Measurements from ENCODE around the gene PEX10.
A peak's percentile ranks its signal among the peaks of the same experiment; 100 is the strongest.
"Not testable (repeated sequence)": the region's sequence is repeated elsewhere in the genome, so short reads cannot be mapped to it uniquely, and the experiment has no call there.

PEX10 gene

GRCh38 chr1:2412395-2412772 is at the start of gene PEX10:
PEX10 (minus strand) TSS chr1:2412564; CDS start chr1:2412502, 62 bp downstream.
- DNase-seq (ENCODE audit: low read depth in 3 of 3, low spot score in 1 of 3): peak; percentile 96 to 99 (median 98)

- no peak for DNase-seq (ENCODE audit: low read depth in 3 of 3, low spot score in 1 of 3)
Observed at GRCh38 chr1:2460996-2461751, 48.8 kb upstream of the PEX10 start.

GRCh38 chr1:2460203-2460602 is 47.8 kb upstream of the PEX10 start:
- no peak for DNase-seq (ENCODE audit: low read depth in 3 of 3, low spot score in 1 of 3)

GRCh38 chr1:2459757-2460156 is 47.4 kb upstream of the PEX10 start:
- no peak for DNase-seq (ENCODE audit: low read depth in 3 of 3, low spot score in 1 of 3)

GRCh38 chr1:2459102-2459753 is 46.9 kb upstream of the PEX10 start:
- not testable (repeated sequence) for DNase-seq (ENCODE audit: low read depth in 3 of 3, low spot score in 1 of 3)

- no peak for DNase-seq (ENCODE audit: low read depth in 3 of 3, low spot score in 1 of 3)
Observed at GRCh38 chr1:2458687-2459086, 46.3 kb upstream of the PEX10 start.

- DNase-seq (ENCODE audit: low read depth in 3 of 3, low spot score in 1 of 3): no peak
Observed at GRCh38 chr1:2457444-2457843, 45.1 kb upstream of the PEX10 start.

- no peak for DNase-seq (ENCODE audit: low read depth in 3 of 3, low spot score in 1 of 3)
Observed at GRCh38 chr1:2455757-2456156, 43.4 kb upstream of the PEX10 start.

- no peak for DNase-seq (ENCODE audit: low read depth in 3 of 3, low spot score in 1 of 3)
Observed at GRCh38 chr1:2454227-2454626, 41.9 kb upstream of the PEX10 start.

- DNase-seq (ENCODE audit: low read depth in 3 of 3, low spot score in 1 of 3): no peak
Observed at GRCh38 chr1:2452932-2453315, 40.6 kb upstream of the PEX10 start.

- DNase-seq (ENCODE audit: low read depth in 3 of 3, low spot score in 1 of 3): no peak
Observed at GRCh38 chr1:2452201-2452931, 40.0 kb upstream of the PEX10 start.

- no peak for DNase-seq (ENCODE audit: low read depth in 3 of 3, low spot score in 1 of 3)
Observed at GRCh38 chr1:2451741-2452140, 39.4 kb upstream of the PEX10 start.

- DNase-seq (ENCODE audit: low read depth in 3 of 3, low spot score in 1 of 3): no peak
Observed at GRCh38 chr1:2449636-2450454, 37.5 kb upstream of the PEX10 start.

GRCh38 chr1:2448098-2448445 is 35.7 kb upstream of the PEX10 start:
- no peak for DNase-seq (ENCODE audit: low read depth in 3 of 3, low spot score in 1 of 3)

- DNase-seq (ENCODE audit: low read depth in 3 of 3, low spot score in 1 of 3): no peak
Observed at GRCh38 chr1:2447276-2448097, 35.1 kb upstream of the PEX10 start.

- no peak for DNase-seq (ENCODE audit: low read depth in 3 of 3, low spot score in 1 of 3)
Observed at GRCh38 chr1:2446861-2447260, 34.5 kb upstream of the PEX10 start.

GRCh38 chr1:2446394-2446793 is 34.0 kb upstream of the PEX10 start:
- DNase-seq (ENCODE audit: low read depth in 3 of 3, low spot score in 1 of 3): no peak

- DNase-seq (ENCODE audit: low read depth in 3 of 3, low spot score in 1 of 3): no peak
Observed at GRCh38 chr1:2445823-2446215, 33.5 kb upstream of the PEX10 start.

- DNase-seq (ENCODE audit: low read depth in 3 of 3, low spot score in 1 of 3): no peak
Observed at GRCh38 chr1:2445162-2445822, 32.9 kb upstream of the PEX10 start.

GRCh38 chr1:2444138-2444591 is 31.8 kb upstream of the PEX10 start:
- no peak for DNase-seq (ENCODE audit: low read depth in 3 of 3, low spot score in 1 of 3)

Data from stimulated activated CD4-positive, alpha-beta T cell treated with anti-CD3 and anti-CD28 coated beads, TNF-alpha, amount 100 ng/mL, for 1 hour (primary cell).